Measurements from ENCODE around the gene COL6A5.

Gene COL6A5

DNA sequence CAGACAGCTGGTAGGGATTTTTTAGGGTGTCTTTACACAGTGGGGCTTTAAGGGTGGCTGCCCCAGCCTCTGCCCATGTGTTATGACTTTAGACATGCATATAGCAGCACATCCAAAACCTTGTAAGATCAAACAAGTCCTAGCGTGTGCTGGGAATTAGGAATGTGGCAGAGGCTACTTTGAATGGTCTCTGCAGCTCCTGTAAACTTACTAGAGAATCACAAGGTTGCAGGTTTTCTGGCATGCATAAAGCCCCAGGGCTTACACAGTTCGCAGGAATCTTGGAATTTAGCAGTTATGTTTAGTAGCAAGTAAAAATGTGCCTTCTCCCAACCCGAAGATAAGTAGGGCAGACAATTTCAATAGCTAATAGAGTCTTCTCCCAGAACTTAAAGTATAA is 124.7 kb downstream of the COL6A5 start:
- in situ Hi-C loops (cut with MboI; ENCODE audit: low sequenced_read_pairs, unreplicated experiment): no loop called here
- no peak for DNase-seq (ENCODE audit: low spot score)
- no peak for TF ChIP-seq CTCF (IDR thresholded peaks at IDR 0.05; ENCODE audit: borderline replicate concordance, control extremely low read depth, extremely low read depth, insufficient read depth, missing control alignments)

GRCh38 chr3:130473416-130473815 is 127.9 kb downstream of the COL6A5 start:
- TF ChIP-seq CTCF (IDR thresholded peaks at IDR 0.05; ENCODE audit: borderline replicate concordance, control extremely low read depth, extremely low read depth, insufficient read depth, missing control alignments): no peak
- in situ Hi-C loops (cut with MboI; ENCODE audit: low sequenced_read_pairs, unreplicated experiment): no loop called here
- no peak for DNase-seq (ENCODE audit: low spot score)

DNA sequence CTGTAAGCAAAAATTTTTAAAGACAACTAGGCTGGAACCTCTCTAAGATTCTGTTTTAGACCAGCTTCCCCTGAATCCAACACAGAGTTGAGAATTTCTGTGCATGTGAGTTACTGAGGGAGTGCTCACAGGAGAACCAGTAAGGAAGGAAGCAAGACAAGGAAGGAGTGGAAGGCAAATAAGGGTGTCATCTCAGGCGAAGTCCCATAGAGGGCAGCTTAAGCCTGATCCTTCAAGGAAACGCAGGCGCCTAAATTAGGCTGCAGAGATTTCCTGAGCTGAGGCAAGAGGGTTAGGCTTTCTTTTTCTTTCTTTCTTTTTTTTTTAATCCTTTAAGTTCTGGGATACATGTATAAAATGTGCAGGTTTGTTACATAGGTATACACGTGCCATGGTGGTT is 135.3 kb downstream of the COL6A5 start:
- in situ Hi-C loops (cut with MboI; ENCODE audit: low sequenced_read_pairs, unreplicated experiment): no loop called here
- DNase-seq (ENCODE audit: low spot score): no peak
- no peak for TF ChIP-seq CTCF (IDR thresholded peaks at IDR 0.05; ENCODE audit: borderline replicate concordance, control extremely low read depth, extremely low read depth, insufficient read depth, missing control alignments)

GRCh38 chr3:130488288-130488687 is 142.8 kb downstream of the COL6A5 start:
- no peak for DNase-seq (ENCODE audit: low spot score)
- TF ChIP-seq CTCF (IDR thresholded peaks at IDR 0.05; ENCODE audit: borderline replicate concordance, control extremely low read depth, extremely low read depth, insufficient read depth, missing control alignments): no peak
- in situ Hi-C loops (cut with MboI; ENCODE audit: low sequenced_read_pairs, unreplicated experiment): no loop called here

DNA sequence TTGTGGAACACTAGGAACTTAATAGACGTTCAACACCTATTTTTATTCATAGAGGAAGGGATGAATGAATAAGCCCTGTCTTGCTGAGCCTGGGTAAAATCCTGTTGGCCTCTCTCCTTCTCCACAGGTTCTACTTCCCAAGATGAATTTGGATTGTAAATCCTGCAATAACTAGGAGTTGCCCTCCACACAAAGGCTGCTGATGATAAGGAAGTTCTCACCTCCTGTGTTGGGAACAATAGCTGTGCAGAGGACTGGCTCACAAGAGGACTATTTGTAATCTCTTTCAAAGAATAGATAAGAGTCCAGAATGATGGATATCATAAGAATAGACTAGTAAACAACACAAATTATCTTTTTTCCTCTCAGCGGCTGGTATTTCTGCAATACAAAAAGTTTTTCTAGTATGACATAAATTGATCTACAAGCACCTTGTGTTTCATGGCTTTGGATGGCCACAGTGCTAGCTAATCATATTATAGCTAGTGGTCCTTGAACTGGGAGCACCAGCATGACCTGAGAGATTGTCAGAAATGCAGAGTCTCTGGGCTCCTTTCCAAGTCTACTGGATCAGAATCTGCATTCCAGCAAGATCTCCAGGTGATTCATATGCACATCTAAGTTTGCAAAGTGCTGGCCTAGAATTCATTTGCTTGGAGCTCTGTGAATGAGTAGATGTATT is 143.4 kb downstream of the COL6A5 start:
- no peak for TF ChIP-seq CTCF (IDR thresholded peaks at IDR 0.05; ENCODE audit: borderline replicate concordance, control extremely low read depth, extremely low read depth, insufficient read depth, missing control alignments)
- in situ Hi-C loops (cut with MboI; ENCODE audit: low sequenced_read_pairs, unreplicated experiment): no loop called here
- no peak for DNase-seq (ENCODE audit: low spot score)

DNA sequence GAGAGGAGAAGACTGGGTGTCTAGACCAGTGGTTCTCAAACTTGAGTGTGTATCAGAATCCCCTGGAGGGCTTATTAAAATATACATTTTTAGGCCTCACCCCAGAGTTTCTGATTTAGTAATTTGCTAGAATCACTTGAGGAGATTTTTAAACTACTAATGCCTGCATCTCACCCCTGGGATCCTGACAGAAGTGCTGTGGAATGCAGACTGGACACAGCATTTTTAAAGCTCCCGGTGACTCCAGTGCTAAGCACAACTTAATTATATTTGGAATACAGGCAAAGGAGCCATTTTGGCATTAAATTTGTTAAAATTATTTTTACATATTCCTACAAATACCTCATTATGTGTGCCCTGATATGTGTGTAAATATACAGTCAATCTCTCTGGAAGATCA is 144.8 kb downstream of the COL6A5 start:
- TF ChIP-seq CTCF (IDR thresholded peaks at IDR 0.05; ENCODE audit: borderline replicate concordance, control extremely low read depth, extremely low read depth, insufficient read depth, missing control alignments): no peak
- in situ Hi-C loops (cut with MboI; ENCODE audit: low sequenced_read_pairs, unreplicated experiment): no loop called here
- no peak for DNase-seq (ENCODE audit: low spot score)

Measured in GM13976 (cell line).